Thoracic aorta (tissue), 2 donors: Measurements from ENCODE around the gene CACNA2D3. TPM values are rescaled to one million over a fixed set of nuclear protein-coding genes. Genes with fewer than 3 reads are reported as not detected.

Experiments used
- ATAC-seq: fragments of 150-250 bp; one replicate; pipeline ENCODE4 v1.8.0; 2017; ENCODE audit warnings: low read depth; ENCODE audit not compliant: insufficient number of reproducible peaks, low FRiP score
- DNase-seq: peaks from one replicate; pipeline ENCODE4 v3.0.0-alpha.2; 2020; ENCODE audit warnings: low spot score
- H3K27ac ChIP-seq, 2 donors: fragments of 200-600 bp; sonication (generic); 1 replicate in 1 of 2; 2 replicates in 1 of 2; pipeline ENCODE4 v1.5.1; 2016; ENCODE audit warnings: mild to moderate bottlenecking in 2 of 2, moderate library complexity in 2 of 2
- H3K27me3 ChIP-seq: fragments of 200-600 bp; sonication (generic); replicated peaks from 2 replicates; pipeline ENCODE4 v1.6.0; 2016; ENCODE audit warnings: mild to moderate bottlenecking; ENCODE audit not compliant: insufficient read depth
- H3K36me3 ChIP-seq: fragments of 200-600 bp; sonication (generic); one replicate; pipeline ENCODE4 v1.5.1; 2016
- H3K4me1 ChIP-seq, 2 donors: fragments of 200-600 bp; sonication (generic); 1 replicate in 1 of 2; 2 replicates in 1 of 2; pipeline versions ENCODE4 v1.5.1 to v1.6.0; 2016; ENCODE audit warnings: low read depth in 2 of 2, mild to moderate bottlenecking in 1 of 2; ENCODE audit not compliant: control insufficient read depth in 1 of 2
- H3K4me3 ChIP-seq: fragments of 200-600 bp; sonication (generic); 2 replicates; pipeline ENCODE4 v1.5.1; 2016; ENCODE audit warnings: mild to moderate bottlenecking
- H3K9me3 ChIP-seq: fragments of 200-600 bp; sonication (generic); 2 replicates; pipeline ENCODE4 v1.5.1; 2016
- total RNA-seq, 2 donors: library from RNA; depleted of rRNA; stranded (reverse); fragments of >200 nt; gene quantifications; one replicate each; pipeline versions ENCODE4 v1.1.0 to v1.2.3, GENCODE V29; 2016
- TF ChIP-seq, protein P1 (sequence below): fragments of 200-600 bp; sonication (generic); IDR thresholded peaks from one replicate; pipeline ENCODE4 v1.5.1; 2019; ENCODE audit warnings: antibody characterized with exemption

The CACNA2D3 gene
- total RNA-seq, 2 donors from 2014 or later, result 3.2 to 4.0 TPM

GRCh38 chr3:54134713-54135112 is 12.4 kb downstream of the CACNA2D3 start:
- ATAC-seq (no peak), DNase-seq (no peak)
- Histone ChIP-seq H3K9me3 (no peaks in the 10 kb centered on the region), H3K36me3 (no peaks in the 10 kb centered on the region), H3K27me3 (no peaks in the 10 kb centered on the region), H3K4me3 (no peak overlapping the region), H3K27ac (no peak overlapping the region), H3K4me1 (no peaks in the 10 kb centered on the region)
- TF ChIP-seq, protein P1, sequence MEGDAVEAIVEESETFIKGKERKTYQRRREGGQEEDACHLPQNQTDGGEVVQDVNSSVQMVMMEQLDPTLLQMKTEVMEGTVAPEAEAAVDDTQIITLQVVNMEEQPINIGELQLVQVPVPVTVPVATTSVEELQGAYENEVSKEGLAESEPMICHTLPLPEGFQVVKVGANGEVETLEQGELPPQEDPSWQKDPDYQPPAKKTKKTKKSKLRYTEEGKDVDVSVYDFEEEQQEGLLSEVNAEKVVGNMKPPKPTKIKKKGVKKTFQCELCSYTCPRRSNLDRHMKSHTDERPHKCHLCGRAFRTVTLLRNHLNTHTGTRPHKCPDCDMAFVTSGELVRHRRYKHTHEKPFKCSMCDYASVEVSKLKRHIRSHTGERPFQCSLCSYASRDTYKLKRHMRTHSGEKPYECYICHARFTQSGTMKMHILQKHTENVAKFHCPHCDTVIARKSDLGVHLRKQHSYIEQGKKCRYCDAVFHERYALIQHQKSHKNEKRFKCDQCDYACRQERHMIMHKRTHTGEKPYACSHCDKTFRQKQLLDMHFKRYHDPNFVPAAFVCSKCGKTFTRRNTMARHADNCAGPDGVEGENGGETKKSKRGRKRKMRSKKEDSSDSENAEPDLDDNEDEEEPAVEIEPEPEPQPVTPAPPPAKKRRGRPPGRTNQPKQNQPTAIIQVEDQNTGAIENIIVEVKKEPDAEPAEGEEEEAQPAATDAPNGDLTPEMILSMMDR, result no peak

DNA sequence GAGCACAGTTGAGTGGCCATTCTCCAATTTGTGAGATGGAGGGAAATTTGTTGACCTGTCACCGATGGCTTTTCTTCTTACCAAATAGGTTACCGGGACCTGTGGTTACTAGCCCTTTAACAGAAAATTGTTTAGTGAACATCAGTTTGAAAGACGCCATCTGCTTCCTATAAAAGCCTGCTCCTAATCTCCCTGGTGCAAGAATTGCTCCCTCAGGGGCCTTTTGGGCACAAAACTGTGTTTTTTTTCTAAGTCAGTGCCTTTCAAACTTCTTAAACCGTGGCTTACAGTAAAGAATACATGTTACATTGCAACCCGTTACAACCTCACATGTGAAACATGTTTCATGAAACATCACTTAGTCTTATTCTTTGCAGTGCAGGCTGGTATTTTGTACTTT is 15.0 kb downstream of the CACNA2D3 start:
- no peak overlapping the region for H3K27ac ChIP-seq
- TF ChIP-seq, protein P1, result no peak
- H3K27me3 ChIP-seq, result no peaks in the 10 kb centered on the region
- no peak overlapping the region for H3K4me3 ChIP-seq
- H3K4me1 ChIP-seq, result no peaks in the 10 kb centered on the region
- DNase-seq (no peak), ATAC-seq (no peak)
- no peaks in the 10 kb centered on the region for H3K9me3 ChIP-seq
- no peaks in the 10 kb centered on the region for H3K36me3 ChIP-seq

DNA sequence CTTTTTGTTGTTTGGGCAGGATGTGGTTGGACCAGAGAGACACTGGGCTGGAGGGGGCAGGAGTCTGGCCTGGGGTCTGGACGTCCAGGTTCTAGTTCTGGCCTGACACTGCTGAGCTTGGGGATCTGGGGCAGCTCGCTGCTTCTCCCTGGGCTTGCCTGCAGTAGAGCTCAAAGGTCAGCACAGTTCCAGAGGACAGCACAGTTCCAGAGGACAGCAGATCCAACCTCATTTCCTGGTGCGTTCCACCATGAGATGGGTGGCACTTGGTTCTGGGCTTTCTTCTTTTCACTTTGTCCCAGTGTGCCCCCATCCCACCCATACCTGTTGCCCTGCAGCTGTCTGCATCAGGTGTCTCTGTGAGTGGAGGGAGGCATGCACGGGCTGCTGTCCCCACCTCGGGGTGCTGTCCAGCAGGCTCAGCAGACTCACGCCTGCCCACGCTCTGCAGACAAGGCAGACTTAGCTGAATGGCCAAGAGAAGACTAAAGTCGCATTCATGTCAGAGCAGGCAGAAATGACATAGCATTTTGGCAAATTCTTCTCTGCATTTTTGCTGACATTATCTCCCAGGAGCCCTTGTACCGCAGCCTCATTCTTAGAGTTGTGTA is 16.7 kb downstream of the CACNA2D3 start:
- H3K27ac ChIP-seq, result no peak overlapping the region
- H3K4me3 ChIP-seq, result no peak overlapping the region
- TF ChIP-seq, protein P1, result no peak
- H3K4me1 ChIP-seq, result no peaks in the 10 kb centered on the region
- H3K9me3 ChIP-seq, result no peaks in the 10 kb centered on the region
- DNase-seq, result no peak
- no peaks in the 10 kb centered on the region for H3K27me3 ChIP-seq
- H3K36me3 ChIP-seq, result no peaks in the 10 kb centered on the region
- no peak for ATAC-seq

GRCh38 chr3:54139630-54140029 is 17.3 kb downstream of the CACNA2D3 start:
- ATAC-seq (no peak), DNase-seq (no peak)
- H3K4me1 ChIP-seq, result no peaks in the 10 kb centered on the region
- TF ChIP-seq, protein P1, result no peak
- H3K36me3 ChIP-seq, result no peaks in the 10 kb centered on the region
- H3K27me3 ChIP-seq, result no peaks in the 10 kb centered on the region
- H3K4me3 ChIP-seq, result no peak overlapping the region
- H3K9me3 ChIP-seq, result no peaks in the 10 kb centered on the region
- no peak overlapping the region for H3K27ac ChIP-seq

DNA sequence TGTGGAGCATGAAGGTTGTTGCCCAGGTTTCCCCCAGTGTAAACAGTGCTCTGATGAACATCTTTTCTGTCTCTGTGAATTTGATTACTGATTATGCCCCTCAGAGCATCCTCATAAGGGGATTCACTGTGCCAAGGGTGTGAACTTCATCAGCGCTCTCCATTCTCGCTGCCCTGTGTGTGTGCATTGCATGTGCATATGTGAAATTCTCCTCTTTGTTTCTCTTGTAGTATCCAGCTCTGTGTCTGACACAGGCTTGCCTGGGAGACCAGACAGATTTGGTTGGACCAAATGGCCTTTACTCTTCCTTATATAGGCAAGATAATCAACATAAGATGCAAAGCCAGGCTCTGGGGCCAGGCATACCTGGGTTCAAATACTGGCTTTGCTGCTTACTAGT is 21.9 kb downstream of the CACNA2D3 start:
- no peak for DNase-seq

More for the DNA sequence above, 21.9 kb downstream of the CACNA2D3 start:
- Histone ChIP-seq H3K27ac (no peak overlapping the region), H3K4me3 (no peak overlapping the region), H3K27me3 (no peaks in the 10 kb centered on the region), H3K9me3 (no peaks in the 10 kb centered on the region), H3K4me1 (no peaks in the 10 kb centered on the region), H3K36me3 (no peaks in the 10 kb centered on the region)
- no peak for ATAC-seq
- TF ChIP-seq, protein P1, result no peak
